Measurements from ENCODE around the gene LGSN.
"Not testable (repeated sequence)": the region's sequence is repeated elsewhere in the genome, so short reads cannot be mapped to it uniquely, and the experiment has no call there.

LGSN gene

DNA sequence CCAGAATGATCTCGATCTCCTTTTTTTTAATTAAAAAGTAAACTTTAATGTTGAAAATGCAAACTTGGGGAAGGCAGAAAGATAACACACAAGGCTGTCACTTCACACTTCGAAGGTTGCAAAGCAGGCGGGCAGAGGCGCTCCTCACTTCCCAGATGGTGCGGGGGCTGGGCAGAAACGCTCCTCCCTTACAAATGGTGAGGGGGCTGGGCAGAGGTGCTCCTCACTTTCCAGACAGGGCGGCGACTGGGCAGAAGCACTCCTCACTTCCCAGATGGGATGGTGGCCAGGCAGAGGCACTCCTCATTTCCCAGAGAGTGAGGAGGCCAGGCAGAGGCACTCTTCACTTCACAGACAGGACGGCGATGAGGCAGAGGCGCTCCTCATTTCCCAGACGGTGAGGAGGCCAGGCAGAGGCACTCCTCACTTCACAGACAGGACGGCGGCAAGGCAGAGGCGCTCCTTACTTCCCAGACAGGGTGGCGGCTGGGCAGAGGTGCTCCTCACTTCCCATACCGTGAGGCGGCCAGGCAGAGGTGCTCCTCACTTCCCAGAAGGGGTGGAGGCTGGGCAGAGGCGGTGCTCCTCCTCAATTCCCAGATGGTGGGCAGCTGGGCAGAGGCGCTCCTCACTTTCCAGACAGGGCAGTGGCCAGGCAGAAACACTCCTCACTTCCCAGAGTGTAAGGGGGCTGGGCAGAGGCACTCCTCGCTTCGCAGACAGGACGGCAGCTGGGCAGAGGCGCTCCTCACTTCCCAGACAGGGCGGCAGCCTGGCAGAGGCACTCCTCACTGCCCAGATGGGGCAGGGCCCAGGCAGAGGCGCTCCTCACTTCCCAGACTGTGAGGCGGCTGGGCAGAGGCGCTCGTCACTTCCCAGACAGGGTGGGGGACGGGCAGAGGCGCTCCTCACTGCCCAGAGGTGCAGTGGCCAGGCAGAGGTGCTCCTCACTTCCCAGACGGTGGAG lies 91.6 kb downstream of the LGSN start:
- not testable (repeated sequence) for H3K4me3 Mint-ChIP-seq, H3K4me1 Mint-ChIP-seq, H3K9me3 Mint-ChIP-seq, H3K27ac Mint-ChIP-seq, H3K36me3 Mint-ChIP-seq, H3K27me3 Mint-ChIP-seq

DNA sequence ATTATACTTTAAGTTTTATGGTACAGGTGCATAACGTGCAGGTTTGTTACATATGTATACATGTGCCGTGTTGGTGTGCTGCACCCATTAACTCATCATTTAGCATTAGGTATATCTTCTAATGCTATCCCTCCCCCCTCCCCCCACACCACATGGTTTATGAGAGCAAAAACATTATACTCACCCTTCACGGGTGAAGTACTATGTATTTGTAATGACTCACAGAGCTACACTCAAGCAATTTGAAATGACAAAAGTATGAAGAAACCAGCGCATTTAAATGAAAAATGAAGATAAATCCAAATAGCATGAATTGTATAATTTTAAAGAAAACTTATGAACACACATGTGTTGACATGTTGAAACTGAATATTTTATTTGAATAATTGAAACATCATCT lies 93.8 kb downstream of the LGSN start:
- not testable (repeated sequence) for H3K4me3 Mint-ChIP-seq, H3K4me1 Mint-ChIP-seq, H3K27me3 Mint-ChIP-seq, H3K27ac Mint-ChIP-seq, H3K36me3 Mint-ChIP-seq, H3K9me3 Mint-ChIP-seq
